GM12878 (cell line): ENCODE data around the gene MAD1L1.

Experiments
- ATF7 ChIP-seq: fragments of 450-650 bp; IDR thresholded peaks from 2 replicates; pipeline ENCODE4 v1.6.1; 2016; ENCODE audit warnings: low read depth, mild to moderate bottlenecking
- BHLHE40 ChIP-seq, 2 experiments: fragments of 450-650 bp in 1 of 2; IDR thresholded peaks; 2 replicates each; pipeline ENCODE4 v1.6.1; 2011 to 2017; ENCODE audit warnings: low read depth in 2 of 2, borderline replicate concordance in 1 of 2, improper control_type of control experiment in 1 of 2, low read length in 1 of 2, mild to moderate bottlenecking in 1 of 2
- EP300 ChIP-seq, 2 experiments: fragments of 150-350 bp in 1 of 2; IDR thresholded peaks; 2 replicates each; pipeline ENCODE4 v1.6.1; 2011 to 2012; ENCODE audit warnings: low read depth in 2 of 2, low read length in 2 of 2, borderline replicate concordance in 1 of 2, improper control_type of control experiment in 1 of 2, inconsistent platforms in 1 of 2; ENCODE audit not compliant: control insufficient read depth in 1 of 2
- FOXM1 ChIP-seq: IDR thresholded peaks from 2 replicates; pipeline ENCODE4 v1.6.1; 2012; ENCODE audit warnings: low read depth, mild to moderate bottlenecking, inconsistent platforms, low read length, moderate library complexity
- GABPA ChIP-seq: IDR thresholded peaks from 2 replicates; pipeline ENCODE4 v1.6.1; 2014; ENCODE audit warnings: antibody characterized with exemption, low read depth, mild to moderate bottlenecking, inconsistent platforms
- JUND ChIP-seq: IDR thresholded peaks from 2 replicates; pipeline ENCODE4 v1.6.1; 2012; ENCODE audit warnings: low read depth, mild to moderate bottlenecking, low read length, improper control_type of control experiment, moderate library complexity
- RAD21 ChIP-seq: IDR thresholded peaks from 2 replicates; pipeline ENCODE4 v1.6.1; 2011; ENCODE audit warnings: mild to moderate bottlenecking, low read depth, low read length, moderate library complexity; ENCODE audit not compliant: insufficient read depth
- SP1 ChIP-seq: IDR thresholded peaks from one replicate; pipeline ENCODE4 v1.6.1; 2011; ENCODE audit warnings: low read depth, low read length
- SPI1 ChIP-seq: IDR thresholded peaks from 2 replicates; pipeline ENCODE4 v1.6.1; 2011; ENCODE audit warnings: low read depth, mild to moderate bottlenecking, low read length, moderate library complexity, borderline replicate concordance; ENCODE audit not compliant: insufficient read depth
- TF ChIP-seq, protein P1 (sequence below), 3 experiments: IDR thresholded peaks in 2 of 3; conservative IDR thresholded peaks in 1 of 3; 2 replicates each; pipeline ENCODE4 v1.5.1; 2011; ENCODE audit warnings: low read depth in 3 of 3, low read length in 3 of 3, mild to moderate bottlenecking in 3 of 3, control low read depth in 2 of 3, moderate library complexity in 2 of 3, inconsistent platforms in 1 of 3, mixed read lengths in 1 of 3; ENCODE audit not compliant: control insufficient read depth in 2 of 3, insufficient read depth in 1 of 3; ENCODE audit errors: extremely low read depth in 1 of 3

DNA sequence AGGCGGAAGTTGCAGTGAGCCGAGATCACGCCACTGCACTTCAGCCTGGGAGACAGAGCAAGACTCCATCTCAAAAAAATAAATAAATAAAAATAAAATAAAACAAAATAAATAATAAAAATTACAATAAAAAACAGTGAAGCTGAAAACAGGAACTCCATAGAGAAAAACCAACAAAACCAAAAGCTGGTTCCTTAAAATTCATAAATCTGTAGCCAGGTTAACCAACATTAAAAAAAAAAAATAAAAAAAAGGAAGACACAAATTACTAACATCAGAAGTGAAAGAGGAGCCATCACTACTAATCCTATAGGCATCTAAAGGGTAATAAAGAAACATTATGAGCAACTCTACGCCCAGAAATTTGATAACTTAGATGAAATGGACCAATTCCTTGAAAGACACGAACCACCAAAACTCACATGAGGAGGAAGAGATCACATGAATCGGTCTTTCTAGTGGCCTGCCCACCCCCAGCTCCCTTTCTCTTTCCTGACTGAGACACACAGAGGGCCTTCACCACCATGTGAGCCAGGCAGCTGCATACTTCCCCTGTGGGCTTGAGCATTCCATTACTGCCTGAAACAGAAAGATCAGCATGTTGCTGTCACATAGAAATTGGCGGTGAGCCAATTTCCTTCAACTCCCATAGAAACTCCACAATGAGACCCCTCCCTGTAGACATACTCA lies 208.7 kb downstream of the MAD1L1 start:
- TF ChIP-seq, protein P1, sequence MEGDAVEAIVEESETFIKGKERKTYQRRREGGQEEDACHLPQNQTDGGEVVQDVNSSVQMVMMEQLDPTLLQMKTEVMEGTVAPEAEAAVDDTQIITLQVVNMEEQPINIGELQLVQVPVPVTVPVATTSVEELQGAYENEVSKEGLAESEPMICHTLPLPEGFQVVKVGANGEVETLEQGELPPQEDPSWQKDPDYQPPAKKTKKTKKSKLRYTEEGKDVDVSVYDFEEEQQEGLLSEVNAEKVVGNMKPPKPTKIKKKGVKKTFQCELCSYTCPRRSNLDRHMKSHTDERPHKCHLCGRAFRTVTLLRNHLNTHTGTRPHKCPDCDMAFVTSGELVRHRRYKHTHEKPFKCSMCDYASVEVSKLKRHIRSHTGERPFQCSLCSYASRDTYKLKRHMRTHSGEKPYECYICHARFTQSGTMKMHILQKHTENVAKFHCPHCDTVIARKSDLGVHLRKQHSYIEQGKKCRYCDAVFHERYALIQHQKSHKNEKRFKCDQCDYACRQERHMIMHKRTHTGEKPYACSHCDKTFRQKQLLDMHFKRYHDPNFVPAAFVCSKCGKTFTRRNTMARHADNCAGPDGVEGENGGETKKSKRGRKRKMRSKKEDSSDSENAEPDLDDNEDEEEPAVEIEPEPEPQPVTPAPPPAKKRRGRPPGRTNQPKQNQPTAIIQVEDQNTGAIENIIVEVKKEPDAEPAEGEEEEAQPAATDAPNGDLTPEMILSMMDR (IDR thresholded peaks at IDR 0.05 in 2 of 3, conservative IDR thresholded peaks at IDR 0.05 in 1 of 3; ENCODE audit: control insufficient read depth in 2 of 3, extremely low read depth in 1 of 3, insufficient read depth in 1 of 3, low read depth in 3 of 3, low read length in 3 of 3) = no peak
- no peak for TF ChIP-seq FOXM1
- no peak for TF ChIP-seq SPI1
- no peak for TF ChIP-seq JUND
- TF ChIP-seq EP300 (IDR thresholded peaks at IDR 0.05; ENCODE audit: borderline replicate concordance in 1 of 2, control insufficient read depth in 1 of 2, low read depth in 2 of 2, low read length in 2 of 2) = no peak
- TF ChIP-seq ATF7 = no peak
- no peak for TF ChIP-seq GABPA
- no peak for TF ChIP-seq RAD21
- TF ChIP-seq SP1 = no peak
- TF ChIP-seq BHLHE40 (IDR thresholded peaks at IDR 0.05; ENCODE audit: borderline replicate concordance in 1 of 2, low read depth in 2 of 2, low read length in 1 of 2) = no peak
